ENCODE measurements around the gene RTEL1. TPM values are rescaled to one million over a fixed set of nuclear protein-coding genes. Genes with fewer than 3 reads are reported as not detected.

RTEL1 gene
- total RNA-seq, 4 donors from 2014 or later = 11.6 to 32.8 (median 22.9) TPM

GRCh38 chr20:63624486-63624885, 33.6 kb upstream of the RTEL1 start:
- no peak for TF ChIP-seq CTCF (IDR thresholded peaks at IDR 0.05; ENCODE audit: low read depth)

GRCh38 chr20:63625771-63626423, 32.2 kb upstream of the RTEL1 start:
- TF ChIP-seq CTCF (IDR thresholded peaks at IDR 0.05; ENCODE audit: low read depth) = no peak

- TF ChIP-seq CTCF (IDR thresholded peaks at IDR 0.05; ENCODE audit: low read depth) = no peak
These were observed 31.5 kb upstream of the RTEL1 start, which contains the start of gene GMEB2 for GRCh38 chr20:63626424-63627128. Gene GMEB2, minus strand, starts transcription at chr20:63627101. Its CDS starts 7,704 bp downstream, at chr20:63619397.

- TF ChIP-seq CTCF (IDR thresholded peaks at IDR 0.05; ENCODE audit: low read depth) = no peak
These were observed 30.9 kb upstream of the RTEL1 start for GRCh38 chr20:63627129-63627750.

- no peak for TF ChIP-seq CTCF (IDR thresholded peaks at IDR 0.05; ENCODE audit: low read depth)
These were observed 30.3 kb upstream of the RTEL1 start for GRCh38 chr20:63627751-63628245.

- no peak for TF ChIP-seq CTCF (IDR thresholded peaks at IDR 0.05; ENCODE audit: low read depth)
These were observed 29.7 kb upstream of the RTEL1 start for GRCh38 chr20:63628246-63628975.
